ENCODE data around the gene FOXJ1. TPM values are rescaled to one million over a fixed set of nuclear protein-coding genes. Genes with fewer than 3 reads are reported as not detected.
"Not testable (repeated sequence)": the region's sequence is repeated elsewhere in the genome, so short reads cannot be mapped to it uniquely, and the experiment has no call there.

Gene FOXJ1
- total RNA-seq = 2.0 to 2.1 TPM (median 2.1 TPM) in 3 replicates

- H3K4me1 Mint-ChIP-seq = peaks cover 53% of the 10 kb centered on the region
- TF ChIP-seq CTCF (IDR thresholded peaks at IDR 0.05; ENCODE audit: unreplicated experiment) = no peak
- H3K4me3 Mint-ChIP-seq = peak within 1 kb of the TSS; percentile 70
- peak within 1 kb of the TSS; percentile 81 for H3K27ac Mint-ChIP-seq
- H3K36me3 Mint-ChIP-seq = no peaks in the 10 kb centered on the region
- H3K9me3 Mint-ChIP-seq = no peaks in the 10 kb centered on the region
- peak; percentile 82 to 93 for DNase-seq (ENCODE audit: low spot score in 2 of 2, unreplicated experiment in 2 of 2)
- H3K27me3 Mint-ChIP-seq (ENCODE audit: low read depth) = peaks cover 53% of the 10 kb centered on the region
Observed at GRCh38 chr17:76141212-76142038, at the start of gene FOXJ1. Gene FOXJ1 (minus strand): TSS chr17:76141245. CDS start chr17:76140395, 850 bp downstream.

GRCh38 chr17:76189741-76190140 is 48.7 kb upstream of the FOXJ1 start:
- peak overlapping the region; percentile 53 for H3K27ac Mint-ChIP-seq
- no peaks in the 10 kb centered on the region for H3K36me3 Mint-ChIP-seq
- TF ChIP-seq CTCF (IDR thresholded peaks at IDR 0.05; ENCODE audit: unreplicated experiment) = no peak
- H3K4me1 Mint-ChIP-seq = peaks cover 33% of the 10 kb centered on the region
- H3K27me3 Mint-ChIP-seq (ENCODE audit: low read depth) = no peaks in the 10 kb centered on the region
- H3K9me3 Mint-ChIP-seq = no peaks in the 10 kb centered on the region
- H3K4me3 Mint-ChIP-seq = no peak overlapping the region
- DNase-seq (ENCODE audit: low spot score in 2 of 2, unreplicated experiment in 2 of 2) = no peak

- Mint-ChIP-seq H3K4me3 (no peak overlapping the region), H3K4me1 (peaks cover 33% of the 10 kb centered on the region), H3K27me3 (ENCODE audit: low read depth) (no peaks in the 10 kb centered on the region), H3K27ac (peak overlapping the region; percentile 31), H3K36me3 (no peaks in the 10 kb centered on the region), H3K9me3 (no peaks in the 10 kb centered on the region)
- no peak for TF ChIP-seq CTCF (IDR thresholded peaks at IDR 0.05; ENCODE audit: unreplicated experiment)
- DNase-seq (ENCODE audit: low spot score in 2 of 2, unreplicated experiment in 2 of 2) = no peak
Observed at GRCh38 chr17:76189247-76189646, 48.2 kb upstream of the FOXJ1 start.

- Mint-ChIP-seq H3K4me3 (no peak overlapping the region), H3K9me3 (no peaks in the 10 kb centered on the region), H3K27ac (peak overlapping the region; percentile 76), H3K4me1 (peaks cover 27% of the 10 kb centered on the region), H3K27me3 (ENCODE audit: low read depth) (no peaks in the 10 kb centered on the region), H3K36me3 (no peaks in the 10 kb centered on the region)
- TF ChIP-seq CTCF (IDR thresholded peaks at IDR 0.05; ENCODE audit: unreplicated experiment) = no peak
- no peak for DNase-seq (ENCODE audit: low spot score in 2 of 2, unreplicated experiment in 2 of 2)
Observed at GRCh38 chr17:76188213-76189016, 47.4 kb upstream of the FOXJ1 start.

GRCh38 chr17:76186774-76187173 is 45.7 kb upstream of the FOXJ1 start:
- H3K4me3 Mint-ChIP-seq; H3K27me3 Mint-ChIP-seq (ENCODE audit: low read depth); DNase-seq (ENCODE audit: low spot score in 2 of 2, unreplicated experiment in 2 of 2); H3K9me3 Mint-ChIP-seq; H3K36me3 Mint-ChIP-seq; H3K27ac Mint-ChIP-seq: not testable (repeated sequence)
- peaks cover 20% of the 10 kb centered on the region for H3K4me1 Mint-ChIP-seq

GRCh38 chr17:76184290-76184689 is 43.2 kb upstream of the FOXJ1 start:
- Mint-ChIP-seq H3K9me3 (no peaks in the 10 kb centered on the region), H3K4me1 (peaks cover 16% of the 10 kb centered on the region), H3K4me3 (no peak overlapping the region), H3K36me3 (no peaks in the 10 kb centered on the region), H3K27ac (no peak overlapping the region), H3K27me3 (ENCODE audit: low read depth) (no peaks in the 10 kb centered on the region)
- no peak for TF ChIP-seq CTCF (IDR thresholded peaks at IDR 0.05; ENCODE audit: unreplicated experiment)
- no peak for DNase-seq (ENCODE audit: low spot score in 2 of 2, unreplicated experiment in 2 of 2)

Measured in mesothelial cell of epicardium (in vitro differentiated cells).